Measurements from ENCODE around the gene SFXN2.
A peak's percentile ranks its signal among the peaks of the same experiment; 100 is the strongest.

The SFXN2 gene

DNA sequence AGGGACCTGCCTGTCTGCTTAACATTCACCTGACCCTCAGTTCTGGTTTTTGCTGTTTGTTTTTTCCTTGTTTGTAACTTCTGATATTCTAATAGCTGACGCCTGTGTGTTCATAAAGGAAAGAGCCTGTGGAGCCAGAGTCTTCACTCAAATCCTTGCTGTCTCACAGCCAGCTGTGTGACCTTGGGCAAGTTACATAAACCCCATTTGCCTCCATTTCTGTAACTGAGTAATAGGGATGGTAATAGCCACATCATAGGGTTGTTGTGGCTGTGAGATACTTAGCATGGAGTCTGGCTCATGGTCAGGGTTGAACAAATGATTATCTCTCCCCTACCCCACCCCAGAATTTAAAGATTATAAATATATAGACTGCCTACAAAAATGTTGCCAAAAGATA lies 56.4 kb downstream of the SFXN2 start:
- no peak overlapping the region for H3K4me3 ChIP-seq (ENCODE audit: low read depth, low read length)
- DNase-seq (ENCODE audit: low read depth, low spot score), result no peak
- TF ChIP-seq, protein P1, sequence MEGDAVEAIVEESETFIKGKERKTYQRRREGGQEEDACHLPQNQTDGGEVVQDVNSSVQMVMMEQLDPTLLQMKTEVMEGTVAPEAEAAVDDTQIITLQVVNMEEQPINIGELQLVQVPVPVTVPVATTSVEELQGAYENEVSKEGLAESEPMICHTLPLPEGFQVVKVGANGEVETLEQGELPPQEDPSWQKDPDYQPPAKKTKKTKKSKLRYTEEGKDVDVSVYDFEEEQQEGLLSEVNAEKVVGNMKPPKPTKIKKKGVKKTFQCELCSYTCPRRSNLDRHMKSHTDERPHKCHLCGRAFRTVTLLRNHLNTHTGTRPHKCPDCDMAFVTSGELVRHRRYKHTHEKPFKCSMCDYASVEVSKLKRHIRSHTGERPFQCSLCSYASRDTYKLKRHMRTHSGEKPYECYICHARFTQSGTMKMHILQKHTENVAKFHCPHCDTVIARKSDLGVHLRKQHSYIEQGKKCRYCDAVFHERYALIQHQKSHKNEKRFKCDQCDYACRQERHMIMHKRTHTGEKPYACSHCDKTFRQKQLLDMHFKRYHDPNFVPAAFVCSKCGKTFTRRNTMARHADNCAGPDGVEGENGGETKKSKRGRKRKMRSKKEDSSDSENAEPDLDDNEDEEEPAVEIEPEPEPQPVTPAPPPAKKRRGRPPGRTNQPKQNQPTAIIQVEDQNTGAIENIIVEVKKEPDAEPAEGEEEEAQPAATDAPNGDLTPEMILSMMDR (IDR thresholded peaks at IDR 0.05; ENCODE audit: low read depth, low read length), result no peak
- in situ Hi-C loops (cut with HindIII; ENCODE audit: low sequenced_read_pairs), result no loop called here

DNA sequence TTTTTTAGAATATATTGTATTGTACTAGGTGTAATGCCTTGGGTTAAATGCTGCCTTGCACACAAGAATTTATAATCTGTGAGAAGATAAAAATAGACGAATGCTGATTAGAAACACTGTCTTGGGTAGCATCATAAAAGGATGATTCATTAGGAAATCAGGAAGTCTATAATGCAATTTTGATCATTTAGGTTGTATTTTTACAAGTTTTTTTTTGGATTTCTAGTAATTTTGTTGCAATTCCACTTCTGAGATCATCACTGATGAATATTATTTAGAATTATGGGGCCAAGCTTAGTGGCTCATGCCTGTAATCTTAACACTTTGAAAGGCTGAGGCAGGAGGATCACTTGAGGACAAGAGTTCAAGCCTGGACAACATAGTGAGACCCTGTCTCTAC lies 58.9 kb downstream of the SFXN2 start:
- TF ChIP-seq, protein P1 (IDR thresholded peaks at IDR 0.05; ENCODE audit: low read depth, low read length), result no peak
- no peak overlapping the region for H3K4me3 ChIP-seq (ENCODE audit: low read depth, low read length)
- in situ Hi-C loops (cut with HindIII; ENCODE audit: low sequenced_read_pairs), result no loop called here
- DNase-seq (ENCODE audit: low read depth, low spot score), result no peak

DNA sequence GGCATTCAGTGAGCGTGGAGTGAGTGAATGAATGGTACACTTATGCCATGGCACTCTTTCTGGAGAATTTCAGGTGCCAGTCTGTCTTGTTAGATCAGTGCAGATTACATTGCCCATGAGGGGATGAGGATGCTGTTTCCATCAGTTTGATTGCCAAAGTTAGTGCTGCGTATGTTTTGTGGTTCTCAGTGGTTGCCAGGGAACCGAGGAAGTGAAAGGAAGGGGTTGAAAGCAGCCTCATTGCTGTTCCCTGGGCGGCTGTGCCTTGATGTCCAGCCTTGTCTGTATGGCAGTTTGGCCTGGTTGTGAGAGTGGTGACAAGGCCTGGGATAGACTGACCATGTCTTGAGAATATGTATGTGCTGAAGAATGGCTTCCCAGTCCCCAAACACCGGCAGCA lies 59.5 kb downstream of the SFXN2 start:
- peak; percentile 66 for DNase-seq (ENCODE audit: low read depth, low spot score)
- in situ Hi-C loops (cut with HindIII; ENCODE audit: low sequenced_read_pairs), result no loop called here
- TF ChIP-seq, protein P1 (IDR thresholded peaks at IDR 0.05; ENCODE audit: low read depth, low read length), result no peak
- no peak overlapping the region for H3K4me3 ChIP-seq (ENCODE audit: low read depth, low read length)

DNA sequence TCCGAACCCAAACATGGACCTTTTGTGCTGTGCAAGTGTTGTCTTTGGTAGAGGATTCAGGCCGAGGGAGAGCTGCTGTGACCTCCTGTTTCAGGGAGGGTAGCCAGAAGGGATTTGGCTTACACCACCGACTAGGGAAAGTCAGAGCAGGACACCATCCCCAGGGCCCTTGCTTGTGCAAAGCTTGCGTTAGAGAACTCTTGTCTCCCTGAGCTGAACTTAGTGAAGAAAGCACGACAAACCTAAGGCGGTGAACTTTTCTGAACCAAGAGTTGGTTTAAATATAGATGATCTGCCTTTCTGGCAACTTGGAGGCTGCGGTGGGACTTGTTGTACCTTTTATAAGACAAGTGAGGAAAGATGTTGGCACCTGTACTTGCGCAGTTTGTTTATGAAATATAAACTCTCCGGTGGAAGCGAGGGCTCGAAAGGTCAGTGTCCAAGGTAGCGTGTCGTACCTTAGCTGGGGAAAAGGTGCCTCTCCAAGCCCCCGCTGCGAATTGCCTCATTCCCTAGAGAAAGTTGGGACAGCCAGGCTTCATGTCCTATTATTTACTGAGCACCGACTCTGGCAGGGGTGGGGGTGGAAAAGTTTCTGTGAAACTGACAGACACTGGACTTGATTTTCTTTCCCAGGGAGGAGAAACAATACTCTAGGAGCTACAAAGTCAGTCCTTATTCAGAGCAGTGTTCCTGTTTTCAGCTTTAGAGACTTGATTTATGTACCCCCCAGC lies 60.9 kb downstream of the SFXN2 start:
- in situ Hi-C loops (cut with HindIII; ENCODE audit: low sequenced_read_pairs), result no loop called here
- DNase-seq (ENCODE audit: low read depth, low spot score), result peak; percentile 45
- H3K4me3 ChIP-seq (ENCODE audit: low read depth, low read length), result peak overlapping the region; percentile 54
- TF ChIP-seq, protein P1 (IDR thresholded peaks at IDR 0.05; ENCODE audit: low read depth, low read length), result no peak

DNA sequence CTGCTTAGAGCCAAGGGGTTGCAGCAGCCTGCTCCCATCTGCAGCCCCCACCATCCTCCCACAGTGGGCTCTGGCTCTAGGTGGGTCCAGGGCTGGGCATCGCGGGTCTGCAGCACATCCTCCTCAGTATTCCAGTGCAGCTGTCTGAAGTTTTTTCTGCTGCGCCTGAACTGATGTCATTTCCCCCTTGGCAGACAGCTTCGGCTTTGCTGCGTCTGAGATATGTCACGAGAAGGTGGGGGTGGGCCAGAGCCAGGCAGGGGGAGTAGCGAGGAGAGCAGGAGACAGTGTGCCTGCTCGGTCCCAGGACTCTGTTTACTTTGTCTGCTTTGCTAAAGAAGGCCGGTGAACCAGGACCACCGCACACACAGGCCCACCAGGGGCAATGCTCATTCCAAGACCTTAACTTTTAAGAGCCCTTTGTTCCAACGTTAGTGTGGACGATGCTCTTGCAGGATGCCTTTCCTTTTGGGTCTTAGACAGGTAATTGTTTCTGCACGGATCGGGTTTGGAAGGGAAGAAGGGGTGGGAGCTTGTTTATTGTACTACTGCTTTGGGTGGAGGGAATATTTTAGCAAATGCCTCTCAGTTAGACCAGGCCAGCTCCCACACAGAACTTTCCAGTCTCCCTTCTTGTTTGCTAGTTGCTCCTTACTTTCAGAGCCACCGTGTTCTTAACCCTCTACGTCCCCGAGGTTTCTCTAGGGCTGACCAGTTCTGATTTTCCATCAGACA lies 61.7 kb downstream of the SFXN2 start:
- H3K4me3 ChIP-seq (ENCODE audit: low read depth, low read length), result peak overlapping the region; percentile 54
- in situ Hi-C loops (cut with HindIII; ENCODE audit: low sequenced_read_pairs), result no loop called here
- DNase-seq (ENCODE audit: low read depth, low spot score), result peak; percentile 95
- TF ChIP-seq, protein P1 (IDR thresholded peaks at IDR 0.05; ENCODE audit: low read depth, low read length), result no peak

DNA sequence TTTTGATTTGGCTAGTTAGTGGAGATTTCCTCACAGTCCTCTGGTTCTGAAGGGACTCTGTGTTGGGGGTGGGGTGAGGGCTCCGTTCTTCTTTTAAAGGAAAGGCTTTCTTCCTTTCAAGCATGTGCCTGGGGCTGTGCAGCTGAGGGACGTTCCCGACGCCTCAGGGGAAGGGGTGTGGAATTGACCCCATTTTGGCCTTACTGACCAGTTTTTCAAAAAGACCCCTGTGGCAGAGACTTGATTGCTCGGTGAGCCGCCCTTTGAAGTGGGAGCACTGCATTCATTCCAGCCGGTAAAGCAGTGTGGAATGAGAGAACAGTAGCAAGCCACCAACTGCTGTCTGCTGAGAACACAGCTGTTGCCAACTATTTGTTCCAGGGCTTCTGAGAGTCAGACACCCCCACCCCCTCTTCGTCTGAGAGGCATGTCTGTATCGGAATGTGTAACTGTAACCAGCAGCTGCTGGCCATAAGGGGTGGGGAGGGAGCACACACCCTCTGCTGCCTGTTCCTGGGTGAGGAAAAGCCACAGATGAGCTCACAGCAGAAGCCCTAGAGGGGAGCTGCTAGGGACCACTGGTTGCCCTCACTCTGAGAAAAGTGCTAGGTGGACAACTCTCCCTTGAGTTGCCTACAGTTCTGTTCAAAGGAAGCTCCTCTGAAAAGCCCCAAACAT lies 62.5 kb downstream of the SFXN2 start:
- peak overlapping the region; percentile 54 for H3K4me3 ChIP-seq (ENCODE audit: low read depth, low read length)
- in situ Hi-C loops (cut with HindIII; ENCODE audit: low sequenced_read_pairs), result no loop called here
- TF ChIP-seq, protein P1 (IDR thresholded peaks at IDR 0.05; ENCODE audit: low read depth, low read length), result no peak
- peak; percentile 99 for DNase-seq (ENCODE audit: low read depth, low spot score)
